ENCODE results near the gene LRFN5. TPM values are rescaled to one million over a fixed set of nuclear protein-coding genes. Genes with fewer than 3 reads are reported as not detected.
A peak's percentile ranks its signal among the peaks of the same experiment; 100 is the strongest.

The LRFN5 gene
- total and polyA plus RNA-seq, 9 of the 15 experiments (the other 6 are each of a cell fraction or from before 2014, with no cell fraction given) = 0.01 to 0.27 (median 0.09) TPM; not detected in 1

GRCh38 chr14:41913398-41913797 lies 306.7 kb downstream of the LRFN5 start:
- in situ Hi-C loops (cut with MboI) (no loop called here), intact Hi-C loops (cut with micrococcal nuclease) (no loop called here)
- no peaks in the 10 kb centered on the region for H4K20me1 ChIP-seq (replicated peaks; ENCODE audit: control insufficient read depth, insufficient read depth, low read length)
- ATAC-seq (no peak), DNase-seq (ENCODE audit: extremely low read depth in 1 of 4, low spot score in 3 of 4) (no peak), FAIRE-seq (no peak)
- H3K4me1 ChIP-seq (replicated peaks in 1 of 2; ENCODE audit: control insufficient read depth in 2 of 2, insufficient read depth in 2 of 2, low read length in 2 of 2) = no peaks in the 10 kb centered on the region
- 0% methylated on average over 2 of the region's 2 CpGs for WGBS (ENCODE audit: insufficient coverage, low coverage, missing lambda C conversion rate)
- no peak overlapping the region for H3K4me3 ChIP-seq
- no peaks in the 10 kb centered on the region for H3K9me1 ChIP-seq (ENCODE audit: control insufficient read depth, insufficient read depth, low read length)
- H3K36me3 ChIP-seq (ENCODE audit: control insufficient read depth, insufficient read depth, low read length) = no peaks in the 10 kb centered on the region
- TF ChIP-seq, protein P1, sequence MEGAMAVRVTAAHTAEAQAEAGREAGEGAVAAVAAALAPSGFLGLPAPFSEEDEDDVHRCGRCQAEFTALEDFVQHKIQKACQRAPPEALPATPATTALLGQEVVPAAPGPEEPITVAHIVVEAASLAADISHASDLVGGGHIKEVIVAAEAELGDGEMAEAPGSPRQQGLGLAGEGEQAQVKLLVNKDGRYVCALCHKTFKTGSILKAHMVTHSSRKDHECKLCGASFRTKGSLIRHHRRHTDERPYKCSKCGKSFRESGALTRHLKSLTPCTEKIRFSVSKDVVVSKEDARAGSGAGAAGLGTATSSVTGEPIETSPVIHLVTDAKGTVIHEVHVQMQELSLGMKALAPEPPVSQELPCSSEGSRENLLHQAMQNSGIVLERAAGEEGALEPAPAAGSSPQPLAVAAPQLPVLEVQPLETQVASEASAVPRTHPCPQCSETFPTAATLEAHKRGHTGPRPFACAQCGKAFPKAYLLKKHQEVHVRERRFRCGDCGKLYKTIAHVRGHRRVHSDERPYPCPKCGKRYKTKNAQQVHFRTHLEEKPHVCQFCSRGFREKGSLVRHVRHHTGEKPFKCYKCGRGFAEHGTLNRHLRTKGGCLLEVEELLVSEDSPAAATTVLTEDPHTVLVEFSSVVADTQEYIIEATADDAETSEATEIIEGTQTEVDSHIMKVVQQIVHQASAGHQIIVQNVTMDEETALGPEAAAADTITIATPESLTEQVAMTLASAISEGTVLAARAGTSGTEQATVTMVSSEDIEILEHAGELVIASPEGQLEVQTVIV (CRISPR knock-in tag; IDR thresholded peaks at IDR 0.05; ENCODE audit: borderline replicate concordance) = no peak
- no peak for TF ChIP-seq SMAD2 (IDR thresholded peaks at IDR 0.05; ENCODE audit: low read depth, low read length)
- TF ChIP-seq ZNF316 (IDR thresholded peaks at IDR 0.05) = peak; percentile 21; the same call in 1 of the 2 replicates
- no peak for TF ChIP-seq SP2 (IDR thresholded peaks at IDR 0.05; ENCODE audit: extremely low read depth, low read depth, low read length, poor library complexity, severe bottlenecking)
- TF ChIP-seq, protein P2, sequence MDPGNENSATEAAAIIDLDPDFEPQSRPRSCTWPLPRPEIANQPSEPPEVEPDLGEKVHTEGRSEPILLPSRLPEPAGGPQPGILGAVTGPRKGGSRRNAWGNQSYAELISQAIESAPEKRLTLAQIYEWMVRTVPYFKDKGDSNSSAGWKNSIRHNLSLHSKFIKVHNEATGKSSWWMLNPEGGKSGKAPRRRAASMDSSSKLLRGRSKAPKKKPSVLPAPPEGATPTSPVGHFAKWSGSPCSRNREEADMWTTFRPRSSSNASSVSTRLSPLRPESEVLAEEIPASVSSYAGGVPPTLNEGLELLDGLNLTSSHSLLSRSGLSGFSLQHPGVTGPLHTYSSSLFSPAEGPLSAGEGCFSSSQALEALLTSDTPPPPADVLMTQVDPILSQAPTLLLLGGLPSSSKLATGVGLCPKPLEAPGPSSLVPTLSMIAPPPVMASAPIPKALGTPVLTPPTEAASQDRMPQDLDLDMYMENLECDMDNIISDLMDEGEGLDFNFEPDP (CRISPR knock-in tag; IDR thresholded peaks at IDR 0.05) = no peak
- no peak for TF ChIP-seq NFIX (CRISPR knock-in tag; IDR thresholded peaks at IDR 0.05; ENCODE audit: low read depth)
- no peak for TF ChIP-seq HNRNPUL1 (IDR thresholded peaks at IDR 0.05; ENCODE audit: low read length)
- no peak overlapping the region for H3K4me2 ChIP-seq (ENCODE audit: insufficient read depth, low read length)
- H3K79me2 ChIP-seq (ENCODE audit: control insufficient read depth, insufficient read depth, low read length) = no peaks in the 10 kb centered on the region
- no TSS peak for BruUV-seq (replicated peaks)
- H3K9me3 ChIP-seq (replicated peaks; ENCODE audit: control insufficient read depth, insufficient read depth, low read depth, low read length) = no peaks in the 10 kb centered on the region
- no peak overlapping the region for H3K27ac ChIP-seq (ENCODE audit: extremely low read depth, low read depth, low read length)
- CTCF ChIA-PET (ENCODE audit: low intra/inter-chr PET ratio) = no interaction called here
- POLR2A ChIA-PET = no interaction called here
- no peak overlapping the region for H3K9ac ChIP-seq (ENCODE audit: insufficient read depth in 1 of 2, low read depth in 2 of 2, low read length in 2 of 2)
- no peak overlapping the region for H2AFZ ChIP-seq (ENCODE audit: low read depth, low read length)
- no peaks in the 10 kb centered on the region for H3K27me3 ChIP-seq (ENCODE audit: control insufficient read depth in 2 of 2, insufficient read depth in 2 of 2, low read length in 2 of 2)

Measured in K562 (cell line).